Measurements from ENCODE around the gene SUSD2. TPM values are rescaled to one million over a fixed set of nuclear protein-coding genes. Genes with fewer than 3 reads are reported as not detected.
"Not testable (repeated sequence)": the region's sequence is repeated elsewhere in the genome, so short reads cannot be mapped to it uniquely, and the experiment has no call there.

Gene SUSD2
- total RNA-seq, 4 donors from 2014 or later: 3.3 to 10.0 (median 4.2) TPM

GRCh38 chr22:24180316-24181087 lies 785 bp upstream of the SUSD2 start:
- Histone ChIP-seq H3K27me3 (no peaks in the 10 kb centered on the region), H3K36me3 (peaks cover 0 to 32% (median 24%) of the 10 kb centered on the region in 4 donors), H3K9me3 (no peaks in the 10 kb centered on the region), H3K4me1 (peaks cover 34 to 70% (median 61%) of the 10 kb centered on the region in 4 donors), H3K27ac (replicated peaks in 1 of 4) (peak overlapping the region; percentile 40 to 84 (median 54)), H3K4me3 (no peak overlapping the region)
- intact Hi-C loops (cut with DNase I): no loop called here
- TF ChIP-seq POLR2A (IDR thresholded peaks at IDR 0.05; ENCODE audit: low read depth) (no peak), CTCF (IDR thresholded peaks at IDR 0.05) (no peak), POLR2AphosphoS5 (IDR thresholded peaks at IDR 0.05) (no peak), EP300 (IDR thresholded peaks at IDR 0.05) (no peak)
- DNase-seq (ENCODE audit: extremely low spot score): no peak
- WGBS: 87% methylated on average over 11 of the region's 16 CpGs

- H3K36me3 ChIP-seq: peaks cover 0 to 23% (median 10%) of the 10 kb centered on the region in 4 donors
- peak overlapping the region in 3 of 4 donors; percentile 2 to 35 (median 23) for H3K4me3 ChIP-seq
- no peak for DNase-seq (ENCODE audit: extremely low spot score)
- no peaks in the 10 kb centered on the region for H3K9me3 ChIP-seq
- H3K27ac ChIP-seq (replicated peaks in 1 of 4): peak overlapping the region in 2 of 4 donors; percentile 40 to 47
- TF ChIP-seq EP300 (IDR thresholded peaks at IDR 0.05) (no peak), CTCF (IDR thresholded peaks at IDR 0.05) (peak in 1 of 3 experiments; percentile 12)
- peaks cover 19 to 53% (median 43%) of the 10 kb centered on the region in 4 donors for H3K4me1 ChIP-seq
- no peaks in the 10 kb centered on the region for H3K27me3 ChIP-seq
- WGBS: 75% methylated on average over 15 of the region's 20 CpGs
- intact Hi-C loops (cut with DNase I): no loop called here
Measured at GRCh38 chr22:24181996-24182899, 961 bp downstream of the SUSD2 start.

GRCh38 chr22:24182900-24183246 lies 1.6 kb downstream of the SUSD2 start:
- H3K27ac ChIP-seq (replicated peaks in 1 of 4); H3K9me3 ChIP-seq; DNase-seq (ENCODE audit: extremely low spot score); intact Hi-C loops (cut with DNase I); H3K4me3 ChIP-seq; H3K27me3 ChIP-seq: not testable (repeated sequence)
- peaks cover 14 to 46% (median 37%) of the 10 kb centered on the region in 4 donors for H3K4me1 ChIP-seq
- H3K36me3 ChIP-seq: peaks cover 0 to 17% (median 9%) of the 10 kb centered on the region in 4 donors
- WGBS: 93% methylated on average over 10 of the region's 11 CpGs

GRCh38 chr22:24183321-24184031 lies 2.2 kb downstream of the SUSD2 start:
- H3K4me1 ChIP-seq: peaks cover 14 to 40% (median 33%) of the 10 kb centered on the region in 4 donors
- no peaks in the 10 kb centered on the region for H3K27me3 ChIP-seq
- H3K9me3 ChIP-seq: no peaks in the 10 kb centered on the region
- no peak for DNase-seq (ENCODE audit: extremely low spot score)
- WGBS: 93% methylated on average over 14 of the region's 24 CpGs
- no peak overlapping the region for H3K27ac ChIP-seq (replicated peaks in 1 of 4)
- intact Hi-C loops (cut with DNase I): no loop called here
- H3K4me3 ChIP-seq: no peak overlapping the region
- H3K36me3 ChIP-seq: peaks cover 0 to 13% (median 4%) of the 10 kb centered on the region in 4 donors
- TF ChIP-seq EP300 (IDR thresholded peaks at IDR 0.05): no peak
- no peak for TF ChIP-seq POLR2AphosphoS5 (IDR thresholded peaks at IDR 0.05)
- no peak for TF ChIP-seq CTCF (IDR thresholded peaks at IDR 0.05)
- TF ChIP-seq POLR2A (IDR thresholded peaks at IDR 0.05; ENCODE audit: low read depth): no peak
